CD1c-positive myeloid dendritic cell (primary cell): ENCODE results near the gene NSMCE1.
"Not testable (repeated sequence)": the region's sequence is repeated elsewhere in the genome, so short reads cannot be mapped to it uniquely, and the experiment has no call there.

Source experiments
- DNase-seq: peaks from one replicate; pipeline ENCODE4 v3.0.0-alpha.2; 2016; ENCODE audit errors: extremely low spot score

The NSMCE1 gene

GRCh38 chr16:27303256-27304100, 34.9 kb upstream of the NSMCE1 start:
- DNase-seq: no peak

DNA sequence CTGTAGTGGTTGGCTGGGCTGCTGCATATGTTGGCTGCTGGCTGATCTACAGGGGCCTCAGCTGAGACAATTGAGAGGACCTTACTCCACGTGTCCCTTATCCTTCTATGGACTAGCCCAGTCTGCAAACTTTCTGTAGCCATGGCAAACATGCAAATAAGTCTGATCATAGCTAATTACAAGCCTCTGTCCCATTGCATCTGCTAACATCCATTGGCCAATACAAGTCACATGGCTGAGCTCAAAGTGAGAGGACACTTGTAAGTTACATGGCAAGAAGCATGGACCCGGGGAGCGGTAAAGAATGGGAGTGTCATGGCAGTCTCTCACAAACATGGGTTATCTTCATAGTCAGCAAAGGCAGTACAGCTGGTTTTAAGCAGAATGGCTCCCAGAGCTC, 33.6 kb upstream of the NSMCE1 start:
- no peak for DNase-seq

GRCh38 chr16:27301236-27301861, 32.8 kb upstream of the NSMCE1 start:
- DNase-seq: no peak

DNA sequence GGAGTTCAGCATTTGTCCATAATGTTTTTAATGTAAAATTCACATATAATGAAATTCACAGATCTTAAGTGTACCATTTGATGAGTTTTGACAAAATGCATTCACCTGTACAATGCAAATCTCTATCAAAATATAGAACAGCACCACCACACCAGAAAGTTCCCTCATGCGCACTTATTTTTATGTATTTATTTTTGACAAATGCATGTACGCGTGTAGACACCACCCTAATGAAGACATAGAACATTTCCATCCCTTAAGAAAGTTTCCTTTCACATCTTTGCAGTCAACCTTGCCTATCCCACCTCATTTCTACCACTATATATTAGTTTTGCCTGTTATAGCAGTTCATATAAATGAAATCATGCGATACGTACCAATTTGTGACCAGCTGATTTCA, 29.6 kb upstream of the NSMCE1 start:
- no peak for DNase-seq

- DNase-seq: no peak
Measured at GRCh38 chr16:27293343-27293742, 24.8 kb upstream of the NSMCE1 start.

GRCh38 chr16:27291722-27292240, 23.2 kb upstream of the NSMCE1 start:
- DNase-seq: no peak

GRCh38 chr16:27291106-27291505, 22.5 kb upstream of the NSMCE1 start:
- DNase-seq: no peak

DNA sequence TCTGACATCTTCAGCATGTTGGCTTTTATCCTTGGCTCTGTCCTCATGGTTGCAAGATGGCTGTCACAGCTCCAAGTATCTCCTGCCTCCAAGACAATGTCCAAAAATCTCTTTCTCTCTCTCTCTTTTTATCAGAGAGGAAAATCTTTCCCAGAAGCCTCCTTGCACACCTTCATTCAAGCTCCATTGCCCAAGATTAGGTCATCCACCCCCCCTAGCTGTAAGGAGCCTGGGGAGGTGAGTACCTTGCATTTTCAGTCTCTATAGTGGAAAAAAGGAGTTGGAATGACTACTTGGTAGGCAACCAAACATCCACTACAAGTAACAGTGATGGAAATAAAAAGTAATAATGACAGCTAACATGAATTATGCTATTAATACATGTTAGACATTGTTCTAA, 22.0 kb upstream of the NSMCE1 start:
- DNase-seq: no peak

DNA sequence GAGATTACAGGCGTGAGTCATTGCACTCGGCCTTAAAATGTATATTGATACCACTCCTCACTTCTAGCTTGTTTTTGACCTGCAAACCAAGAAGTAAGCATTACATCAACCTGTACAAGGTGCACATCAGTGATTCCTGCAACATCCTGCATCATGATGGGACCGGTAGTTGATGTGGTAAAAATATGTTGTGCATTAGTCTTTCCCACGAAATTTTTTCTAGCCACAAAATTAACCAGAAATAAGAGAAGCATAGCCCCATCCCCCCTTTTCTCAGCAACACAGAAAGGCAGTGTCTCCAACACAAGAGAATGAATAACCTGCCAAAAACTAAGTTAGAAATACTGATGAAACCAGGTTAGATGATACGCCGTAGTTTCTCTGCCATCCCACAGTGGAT, 21.1 kb upstream of the NSMCE1 start:
- peak; percentile 57 for DNase-seq

- DNase-seq: not testable (repeated sequence)
Measured at GRCh38 chr16:27288313-27288712, 19.7 kb upstream of the NSMCE1 start.

DNA sequence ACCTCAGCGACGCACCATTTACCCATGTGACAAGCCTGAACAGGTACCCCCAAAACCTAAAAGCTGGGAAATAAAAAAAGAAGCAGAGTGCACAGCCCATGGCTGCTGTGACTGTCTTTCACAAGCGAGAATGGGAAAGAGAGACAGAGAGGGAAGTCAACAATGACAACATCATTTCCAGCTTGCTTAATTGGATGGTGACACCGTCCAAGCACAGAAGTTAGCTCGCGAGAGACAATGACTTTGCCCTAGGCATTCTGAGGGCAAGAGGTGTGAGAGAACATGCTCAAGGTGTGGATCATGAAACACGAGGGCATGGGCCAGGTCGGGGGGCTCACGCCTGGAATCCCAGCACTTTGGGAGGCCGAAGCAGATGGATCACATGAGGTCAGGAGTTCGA, 19.3 kb upstream of the NSMCE1 start:
- peak; percentile 60 for DNase-seq

DNA sequence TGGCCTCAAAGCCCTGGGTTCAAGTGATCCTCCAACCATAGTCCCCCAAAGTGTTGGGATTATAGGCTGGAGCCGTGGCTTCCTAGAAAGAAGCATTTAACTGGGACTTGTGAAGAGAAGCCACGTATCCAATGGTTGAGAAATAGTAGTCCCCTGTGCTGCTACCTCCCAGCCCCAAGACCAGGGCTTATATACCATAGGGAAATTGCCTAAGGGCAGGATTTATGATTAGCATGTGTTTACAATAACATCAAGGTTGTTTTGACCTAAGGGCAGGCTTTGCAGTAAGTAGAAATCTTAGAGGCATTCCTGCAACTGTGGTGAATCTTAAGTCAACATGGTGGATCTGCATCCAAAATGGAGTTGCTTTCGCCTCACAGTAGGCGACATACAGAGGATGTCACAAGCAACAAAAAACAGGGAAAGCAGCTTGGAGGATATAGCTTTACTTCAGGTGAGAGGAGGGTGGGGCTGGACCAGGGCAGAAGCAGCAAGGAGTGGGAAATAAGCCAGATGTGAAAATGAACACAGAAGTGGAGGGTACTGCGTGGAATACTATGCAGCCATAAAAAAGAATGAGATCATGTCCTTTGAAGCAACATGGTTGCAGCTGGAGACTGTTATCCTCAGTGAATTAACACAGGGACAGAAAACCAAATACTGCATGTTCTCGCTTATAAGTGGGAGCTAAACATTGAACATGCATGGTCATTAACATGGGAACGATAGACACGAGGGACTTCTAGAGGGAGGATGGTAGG, 18.7 kb upstream of the NSMCE1 start:
- no peak for DNase-seq

DNA sequence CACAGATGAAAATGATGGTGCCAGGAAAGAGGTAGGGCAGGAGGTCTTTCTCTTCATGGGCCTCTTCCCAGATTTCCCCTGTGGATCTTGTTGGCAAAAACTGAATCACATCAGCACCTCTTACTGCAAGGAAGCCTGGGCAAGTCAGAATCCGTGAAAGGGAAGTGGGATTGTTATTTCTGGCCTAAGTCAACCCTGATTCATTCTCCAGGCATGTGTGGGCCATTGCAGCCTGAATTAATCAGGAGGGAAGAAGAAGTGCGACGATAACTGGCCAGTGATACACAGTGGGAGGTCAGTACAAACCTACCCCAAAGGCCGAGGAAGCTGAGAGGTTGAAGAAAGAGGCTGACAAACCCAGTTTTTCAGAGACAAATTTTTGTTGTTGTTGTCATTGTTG, 17.9 kb upstream of the NSMCE1 start:
- DNase-seq: peak; percentile 87

DNA sequence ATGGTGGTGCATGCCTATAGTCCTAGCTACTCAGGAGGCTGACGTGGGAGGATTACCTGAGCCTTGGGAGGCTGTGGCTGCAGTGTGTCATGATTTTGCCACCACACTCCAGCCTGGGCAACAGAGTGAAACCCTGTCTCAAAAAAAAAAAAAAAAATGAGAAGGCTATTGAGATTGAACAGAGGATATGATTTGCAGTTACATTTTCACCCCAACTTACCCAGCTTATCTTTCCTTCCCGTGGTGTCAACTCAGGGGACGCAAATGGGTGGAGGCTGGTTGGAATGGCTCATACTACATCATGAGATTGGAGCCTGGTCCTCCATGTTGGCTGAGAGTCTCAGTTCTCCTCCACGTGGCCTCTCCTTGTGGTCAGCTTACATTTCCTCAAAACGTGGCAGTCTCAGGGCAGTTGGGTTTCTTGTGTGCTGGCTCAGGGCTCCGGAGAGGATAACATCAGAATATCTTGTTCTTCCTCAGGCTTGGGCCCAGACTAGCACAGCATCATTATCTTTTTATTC, 17.2 kb upstream of the NSMCE1 start:
- peak; percentile 81 for DNase-seq

- DNase-seq: no peak
Measured at GRCh38 chr16:27284865-27285675, 16.5 kb upstream of the NSMCE1 start.

DNA sequence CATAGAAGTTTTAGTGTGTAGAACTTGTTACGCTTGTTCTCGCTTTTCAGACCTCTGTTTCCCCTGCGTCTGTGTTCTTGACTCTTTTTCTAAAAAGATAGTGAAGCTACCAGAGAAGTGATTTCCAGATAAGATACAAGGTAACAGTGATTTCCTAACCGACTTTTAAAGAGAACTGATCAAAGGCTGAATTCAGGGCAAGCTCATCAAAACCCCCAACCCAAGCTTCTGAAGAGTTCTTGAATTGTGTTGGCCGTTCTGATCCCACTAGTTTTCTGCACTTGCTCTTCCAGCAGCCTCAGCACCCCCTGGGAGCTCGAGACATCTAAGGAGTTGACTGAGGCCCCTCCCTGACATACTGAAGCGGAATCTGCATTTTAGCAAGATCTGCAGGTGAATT, 12.7 kb upstream of the NSMCE1 start:
- peak; percentile 22 for DNase-seq

DNA sequence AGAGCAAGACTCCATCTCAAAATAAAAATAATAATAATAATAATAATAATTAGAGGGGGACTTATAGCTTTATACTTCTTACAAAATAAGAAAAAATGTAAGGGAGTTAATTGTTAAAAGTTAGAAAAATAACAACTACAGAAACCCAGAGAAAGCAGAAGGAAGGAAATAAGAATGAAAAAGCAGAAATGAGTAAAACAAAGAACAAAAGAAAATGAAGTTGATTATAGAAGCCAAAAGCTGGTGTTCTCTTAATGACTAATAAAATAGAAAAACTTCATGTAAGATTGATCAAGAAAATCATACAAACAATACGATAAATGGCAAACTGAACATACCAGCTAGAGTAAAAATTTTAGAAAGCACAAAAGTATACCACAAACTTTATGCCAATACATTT, 6.8 kb upstream of the NSMCE1 start:
- DNase-seq: no peak

GRCh38 chr16:27274424-27274874, 5.9 kb upstream of the NSMCE1 start:
- not testable (repeated sequence) for DNase-seq

- DNase-seq: peak; percentile 61
Measured at GRCh38 chr16:27273670-27274423, 5.3 kb upstream of the NSMCE1 start.

GRCh38 chr16:27273330-27273669, 4.7 kb upstream of the NSMCE1 start:
- no peak for DNase-seq

GRCh38 chr16:27272697-27273096, 4.1 kb upstream of the NSMCE1 start:
- DNase-seq: not testable (repeated sequence)
